ENCODE results near the gene PSORS1C1.

Gene PSORS1C1

GRCh38 chr6:31125586-31126363 lies 11.2 kb downstream of the PSORS1C1 start:
- DNase-seq (ENCODE audit: low read depth in 3 of 3, low spot score in 1 of 3): no peak

- no peak for DNase-seq (ENCODE audit: low read depth in 3 of 3, low spot score in 1 of 3)
These were observed 12.0 kb downstream of the PSORS1C1 start for GRCh38 chr6:31126396-31127175.

GRCh38 chr6:31128093-31128676 lies 13.6 kb downstream of the PSORS1C1 start:
- peak; percentile 43 to 62 (median 48) for DNase-seq (ENCODE audit: low read depth in 3 of 3, low spot score in 1 of 3)

GRCh38 chr6:31129130-31129529 lies 14.5 kb downstream of the PSORS1C1 start:
- no peak for DNase-seq (ENCODE audit: low read depth in 3 of 3, low spot score in 1 of 3)

- DNase-seq (ENCODE audit: low read depth in 3 of 3, low spot score in 1 of 3): no peak
These were observed 16.2 kb downstream of the PSORS1C1 start for GRCh38 chr6:31130751-31131150.

GRCh38 chr6:31131595-31131994 lies 17.0 kb downstream of the PSORS1C1 start:
- DNase-seq (ENCODE audit: low read depth in 3 of 3, low spot score in 1 of 3): no peak

- no peak for DNase-seq (ENCODE audit: low read depth in 3 of 3, low spot score in 1 of 3)
These were observed 18.2 kb downstream of the PSORS1C1 start for GRCh38 chr6:31132806-31133205.

GRCh38 chr6:31135710-31136109 lies 21.1 kb downstream of the PSORS1C1 start:
- DNase-seq (ENCODE audit: low read depth in 3 of 3, low spot score in 1 of 3): no peak

GRCh38 chr6:31138982-31139381 lies 24.4 kb downstream of the PSORS1C1 start, which contains the start of gene PSORS1C2:
Gene PSORS1C2 (minus strand): TSS chr6:31139066. CDS start chr6:31139026, 40 bp downstream.
- no peak for DNase-seq (ENCODE audit: low read depth in 3 of 3, low spot score in 1 of 3)

- no peak for DNase-seq (ENCODE audit: low read depth in 3 of 3, low spot score in 1 of 3)
These were observed 25.0 kb downstream of the PSORS1C1 start for GRCh38 chr6:31139599-31139998.

GRCh38 chr6:31140643-31141042 lies 26.0 kb downstream of the PSORS1C1 start:
- DNase-seq (ENCODE audit: low read depth in 3 of 3, low spot score in 1 of 3): no peak

- no peak for DNase-seq (ENCODE audit: low read depth in 3 of 3, low spot score in 1 of 3)
These were observed 27.8 kb downstream of the PSORS1C1 start for GRCh38 chr6:31142361-31142761.

GRCh38 chr6:31143148-31143547 lies 28.5 kb downstream of the PSORS1C1 start:
- no peak for DNase-seq (ENCODE audit: low read depth in 3 of 3, low spot score in 1 of 3)

GRCh38 chr6:31144296-31144969 lies 29.8 kb downstream of the PSORS1C1 start:
- no peak for DNase-seq (ENCODE audit: low read depth in 3 of 3, low spot score in 1 of 3)

- DNase-seq (ENCODE audit: low read depth in 3 of 3, low spot score in 1 of 3): no peak
These were observed 30.4 kb downstream of the PSORS1C1 start for GRCh38 chr6:31144970-31145340.

GRCh38 chr6:31145386-31145785 lies 30.8 kb downstream of the PSORS1C1 start:
- no peak for DNase-seq (ENCODE audit: low read depth in 3 of 3, low spot score in 1 of 3)

- DNase-seq (ENCODE audit: low read depth in 3 of 3, low spot score in 1 of 3): no peak
These were observed 35.3 kb downstream of the PSORS1C1 start for GRCh38 chr6:31149827-31150447.

- no peak for DNase-seq (ENCODE audit: low read depth in 3 of 3, low spot score in 1 of 3)
These were observed 38.2 kb downstream of the PSORS1C1 start for GRCh38 chr6:31152781-31153180.

- no peak for DNase-seq (ENCODE audit: low read depth in 3 of 3, low spot score in 1 of 3)
These were observed 39.8 kb downstream of the PSORS1C1 start for GRCh38 chr6:31154436-31154835.

- DNase-seq (ENCODE audit: low read depth in 3 of 3, low spot score in 1 of 3): no peak
These were observed 42.0 kb downstream of the PSORS1C1 start for GRCh38 chr6:31156641-31157040.
